ENCODE results near the gene SMARCA1.

- TF ChIP-seq CTCF (IDR thresholded peaks at IDR 0.05; ENCODE audit: poor library complexity) (no peak), EZH2phosphoT487 (IDR thresholded peaks at IDR 0.05; ENCODE audit: low read depth, severe bottlenecking, unreplicated experiment) (no peak)
These were observed 1.1 kb upstream of the SMARCA1 start for GRCh38 chrX:129524250-129524850.

All from hepatocyte (in vitro differentiated cells).